ENCODE measurements around the gene PLSCR3.

PLSCR3 gene

GRCh38 chr17:7393613-7394451 lies 493 bp downstream of the PLSCR3 start:
- TF ChIP-seq ZFX (IDR thresholded peaks at IDR 0.05) (no peak), CTCF (conservative IDR thresholded peaks at IDR 0.05) (no peak)
- H3K27ac ChIP-seq, result peak overlapping the region; percentile 82

GRCh38 chr17:7392696-7393612 lies 1.4 kb downstream of the PLSCR3 start:
- TF ChIP-seq ZFX (IDR thresholded peaks at IDR 0.05) (no peak), CTCF (conservative IDR thresholded peaks at IDR 0.05) (no peak)
- no peak overlapping the region for H3K27ac ChIP-seq

- TF ChIP-seq CTCF (conservative IDR thresholded peaks at IDR 0.05) (no peak), ZFX (IDR thresholded peaks at IDR 0.05) (no peak)
- H3K27ac ChIP-seq, result no peak overlapping the region
These were observed 3.0 kb downstream of the PLSCR3 start for GRCh38 chr17:7391307-7391706.

GRCh38 chr17:7389924-7390910 lies 4.1 kb downstream of the PLSCR3 start:
- no peak for TF ChIP-seq ZFX (IDR thresholded peaks at IDR 0.05)
- no peak for TF ChIP-seq CTCF (conservative IDR thresholded peaks at IDR 0.05)
- H3K27ac ChIP-seq, result no peak overlapping the region

- H3K27ac ChIP-seq, result no peak overlapping the region
- TF ChIP-seq ZFX (IDR thresholded peaks at IDR 0.05) (no peak), CTCF (conservative IDR thresholded peaks at IDR 0.05) (no peak)
These were observed 5.5 kb downstream of the PLSCR3 start for GRCh38 chr17:7388856-7389255.

- TF ChIP-seq CTCF (conservative IDR thresholded peaks at IDR 0.05), result no peak
- TF ChIP-seq ZFX (IDR thresholded peaks at IDR 0.05), result no peak
- no peak overlapping the region for H3K27ac ChIP-seq
These were observed 9.7 kb downstream of the PLSCR3 start for GRCh38 chr17:7384489-7385081.
